A549 (cell line): ENCODE measurements around the gene SNX10. TPM values are rescaled to one million over a fixed set of nuclear protein-coding genes. Genes with fewer than 3 reads are reported as not detected.

Experiments
- ATAC-seq, 2 experiments: fragments of 200-7000 bp in 1 of 2; fragments of >200 bp in 1 of 2; cut with Nextera tagmentation in 1 of 2; cut with Tn5 transposase in 1 of 2; 3 replicates each; pipeline versions ENCODE4 v1.8.0 to v1.9.1; 2018 to 2020; ENCODE audit warnings: mild to moderate bottlenecking in 1 of 2, moderate library complexity in 1 of 2
- CTCF ChIA-PET: fragments of 300-600 bp; sonication (Branson Sonifier 250); formaldehyde crosslinking; extraction: SDS; loops from one replicate; lab custom pipeline; 2021; ENCODE audit warnings: antibody characterized with exemption, inconsistent platforms; lab: Yijun Ruan, JAX
- POLR2A ChIA-PET: fragments of 350-600 bp; formaldehyde crosslinking; extraction: SDS; loops from one replicate; lab custom pipeline; 2021; ENCODE audit warnings: antibody characterized with exemption, inconsistent platforms; lab: Yijun Ruan, JAX
- DNase-seq, 2 experiments: peaks; one replicate each; pipeline versions ENCODE4 v3.0.0 to v3.0.0-alpha.2; 2011 to 2016; ENCODE audit warnings: low read depth in 1 of 2, low spot score in 1 of 2
- FAIRE-seq: peaks from 2 replicates; lab custom pipeline; 2011; peaks lifted over from hg19 to GRCh38; lab: Jason Lieb, UNC
- H3K27ac ChIP-seq, 2 experiments: fragments of >200 bp; sonication (Bioruptor Twin); formaldehyde crosslinking; 3 replicates each; pipeline ENCODE4 v1.5.1; 2016 to 2017
- H3K4me1 ChIP-seq: fragments of >200 bp; sonication (Bioruptor Twin); formaldehyde crosslinking; 3 replicates; pipeline ENCODE4 v1.6.1; 2016
- H3K4me2 ChIP-seq: fragments of >200 bp; sonication (Bioruptor Twin); formaldehyde crosslinking; 3 replicates; pipeline ENCODE4 v1.6.1; 2016
- H3K4me3 ChIP-seq: fragments of >200 bp; sonication (Bioruptor Twin); formaldehyde crosslinking; 3 replicates; pipeline ENCODE4 v1.5.1; 2016
- H3K9me3 ChIP-seq: fragments of >200 bp; sonication (Bioruptor Twin); formaldehyde crosslinking; 3 replicates; pipeline ENCODE4 v1.6.1; 2016
- BHLHE40 ChIP-seq: IDR thresholded peaks from 2 replicates; pipeline ENCODE4 v1.6.1; 2012; ENCODE audit warnings: low read depth, low read length, inconsistent platforms
- CEBPB ChIP-seq, 2 experiments: fragments of >200 bp in 1 of 2; sonication (Bioruptor Twin) in 1 of 2; formaldehyde crosslinking in 1 of 2; IDR thresholded peaks; 2 replicates each; pipeline ENCODE4 v1.6.1; 2012 to 2016
- CTCF ChIP-seq: fragments of >200 bp; sonication (Bioruptor Twin); formaldehyde crosslinking; IDR thresholded peaks from 3 replicates; pipeline ENCODE4 v1.5.1; 2016
- EHF ChIP-seq: fragments of 250-450 bp; sonication (Bioruptor Pico); IDR thresholded peaks from 2 replicates; pipeline ENCODE4 v1.5.0; 2020; ENCODE audit warnings: mild to moderate bottlenecking
- EHMT2 ChIP-seq: fragments of 200-600 bp; sonication (generic); IDR thresholded peaks from 2 replicates; pipeline ENCODE4 v1.6.1; 2016; ENCODE audit warnings: antibody characterized with exemption, low read depth, mild to moderate bottlenecking, moderate library complexity
- EP300 ChIP-seq, 2 experiments: fragments of >200 bp; sonication (Bioruptor Twin); formaldehyde crosslinking; IDR thresholded peaks; 2 replicates in 1 of 2; 3 replicates in 1 of 2; pipeline ENCODE4 v1.6.1; 2016 to 2017
- FOXS1 ChIP-seq: fragments of 250-450 bp; sonication (Bioruptor Pico); IDR thresholded peaks from 2 replicates; pipeline ENCODE4 v1.5.0; 2020; ENCODE audit warnings: mild to moderate bottlenecking, moderate library complexity
- GATA3 ChIP-seq: IDR thresholded peaks from 2 replicates; pipeline ENCODE4 v1.6.1; 2012; ENCODE audit warnings: borderline replicate concordance
- HES2 ChIP-seq: fragments of >200 bp; sonication (Bioruptor Twin); formaldehyde crosslinking; IDR thresholded peaks from 2 replicates; pipeline ENCODE4 v1.6.1; 2016
- HOXB5 ChIP-seq: fragments of 250-450 bp; sonication (Bioruptor Pico); IDR thresholded peaks from 2 replicates; pipeline ENCODE4 v1.5.0; 2020; ENCODE audit warnings: mild to moderate bottlenecking, moderate library complexity
- MAX ChIP-seq: IDR thresholded peaks from 2 replicates; pipeline ENCODE4 v1.6.1; 2012
- PHF8 ChIP-seq: fragments of 200-600 bp; sonication (generic); IDR thresholded peaks from 2 replicates; pipeline ENCODE4 v1.6.1; 2016; ENCODE audit warnings: low read depth, mild to moderate bottlenecking, antibody characterized with exemption, moderate library complexity, borderline replicate concordance
- POLR2A ChIP-seq: IDR thresholded peaks from 2 replicates; pipeline ENCODE4 v1.6.1; 2012; ENCODE audit warnings: mild to moderate bottlenecking, low read length
- RAD21 ChIP-seq, 2 experiments: fragments of >200 bp in 1 of 2; sonication (Bioruptor Twin) in 1 of 2; formaldehyde crosslinking in 1 of 2; IDR thresholded peaks in 1 of 2; conservative IDR thresholded peaks in 1 of 2; 2 replicates in 1 of 2; 3 replicates in 1 of 2; pipeline ENCODE4 v1.6.1; 2012 to 2018; ENCODE audit warnings: inconsistent platforms in 1 of 2
- RARB ChIP-seq: fragments of 250-450 bp; sonication (Bioruptor Pico); IDR thresholded peaks from 2 replicates; pipeline ENCODE4 v1.8.0; 2021; ENCODE audit warnings: mild to moderate bottlenecking, moderate library complexity
- REST ChIP-seq: fragments of 200-600 bp; sonication (generic); IDR thresholded peaks from 2 replicates; pipeline ENCODE4 v1.6.1; 2016; ENCODE audit warnings: antibody characterized with exemption, mild to moderate bottlenecking, moderate library complexity
- SMC3 ChIP-seq: fragments of >200 bp; sonication (Bioruptor Twin); formaldehyde crosslinking; IDR thresholded peaks from 3 replicates; pipeline ENCODE4 v1.6.1; 2018; ENCODE audit warnings: inconsistent platforms
- TFCP2L1 ChIP-seq: fragments of 250-450 bp; sonication (Bioruptor Pico); IDR thresholded peaks from 2 replicates; pipeline ENCODE4 v1.5.0; 2021; ENCODE audit warnings: mild to moderate bottlenecking
- ZNF302 ChIP-seq: fragments of 250-450 bp; sonication (Bioruptor Pico); IDR thresholded peaks from 2 replicates; pipeline ENCODE4 v1.9.0; 2021; ENCODE audit warnings: inconsistent platforms, mild to moderate bottlenecking, moderate library complexity
- WGBS: methylation state at CpG from one replicate; pipeline ENCODE4 v1.1.6; 2017; ENCODE audit errors: missing lambda C conversion rate; 5-methylcytosine and 5-hydroxymethylcytosine counted together
- polyA plus RNA-seq, 4 experiments: library from polyadenylated mRNA; depleted of rRNA in 3 of 4; stranded (reverse); fragments of >200 nt; fragmentation: RNase III in 1 of 4; extraction: RNeasy Plus Mini Kit Qiagen cat#74134 plus additional on column Dnase treatment in 1 of 4; gene quantifications; 2 replicates in 3 of 4; 3 replicates in 1 of 4; pipeline ENCODE4 v1.2.3, GENCODE V29; 2011 to 2017

Gene SNX10
- polyA plus RNA-seq, 2 of the 4 experiments (the other 2 are of a cell fraction), result 4.5 to 12.6 TPM

- Histone ChIP-seq H3K27ac (no peak overlapping the region), H3K4me1 (no peaks in the 10 kb centered on the region), H3K9me3 (no peaks in the 10 kb centered on the region), H3K4me3 (no peak overlapping the region), H3K4me2 (no peak overlapping the region)
- peak; percentile 94 for ATAC-seq
- POLR2A ChIA-PET, result no interaction called here
- 0% methylated on average over 1 of the region's 1 CpG for WGBS
- FAIRE-seq, result no peak
- DNase-seq, result peak; percentile 47 to 55
- TF ChIP-seq RAD21 (conservative IDR thresholded peaks at IDR 0.05 in 1 of 2, IDR thresholded peaks at IDR 0.05 in 1 of 2) (peak; percentile 55 to 62; a peak in 4 of 5 replicates), CTCF (peak; percentile 89), CEBPB (IDR thresholded peaks at IDR 0.05) (no peak), SMC3 (peak; percentile 67), TFCP2L1 (no peak)
- CTCF ChIA-PET, result interaction anchor here (0.6 to 6.4 kb wide), 9 partner anchors 10 to 882 kb away, joined by 3 to 41 read pairs (median 3); partner anchors contain the start of gene SNX10
Measured at GRCh38 chr7:26278770-26279169, 12.9 kb upstream of the SNX10 start.

- ATAC-seq (peak in 1 of 2 experiments; percentile 21; a peak in 1 of 6 replicates), DNase-seq (peak in 1 of 2 experiments; percentile 12), FAIRE-seq (no peak)
- Histone ChIP-seq H3K27ac (no peak overlapping the region), H3K9me3 (no peaks in the 10 kb centered on the region), H3K4me3 (no peak overlapping the region), H3K4me2 (no peak overlapping the region), H3K4me1 (no peaks in the 10 kb centered on the region)
- POLR2A ChIA-PET, result no interaction called here
- TF ChIP-seq HOXB5 (CRISPR knock-in tag), result no peak
- no peak for TF ChIP-seq FOXS1 (CRISPR knock-in tag)
- TF ChIP-seq TFCP2L1, result no peak
- no peak for TF ChIP-seq EHMT2
- no peak for TF ChIP-seq REST
- TF ChIP-seq HES2, result no peak
- TF ChIP-seq PHF8, result no peak
- no peak for TF ChIP-seq MAX
- TF ChIP-seq ZNF302 (CRISPR knock-in tag), result no peak
- TF ChIP-seq BHLHE40, result no peak
- no peak for TF ChIP-seq POLR2A
- no peak for TF ChIP-seq RARB (CRISPR knock-in tag)
- TF ChIP-seq CTCF, result no peak
- TF ChIP-seq GATA3, result no peak
- TF ChIP-seq EP300 (IDR thresholded peaks at IDR 0.05), result no peak
- no peak for TF ChIP-seq EHF (CRISPR knock-in tag)
- 80% methylated on average over 4 of the region's 4 CpGs for WGBS
- CTCF ChIA-PET, result interaction anchor here (0.6 to 6.4 kb wide), 8 partner anchors 10 to 882 kb away, joined by 3 to 41 read pairs (median 4); partner anchors contain the start of gene SNX10
Measured at GRCh38 chr7:26279405-26279804, 12.3 kb upstream of the SNX10 start.
